ENCODE measurements around the gene ST14.

- TF ChIP-seq CTCF (IDR thresholded peaks at IDR 0.05): no peak
- no peak for TF ChIP-seq ZFX (IDR thresholded peaks at IDR 0.05; ENCODE audit: borderline replicate concordance)
Observed at GRCh38 chr11:130219148-130219547, 59.6 kb downstream of the ST14 start.

Data from 22Rv1 (cell line).